ENCODE data around the gene PTDSS2. TPM values are rescaled to one million over a fixed set of nuclear protein-coding genes. Genes with fewer than 3 reads are reported as not detected.

The PTDSS2 gene
- total RNA-seq, 6 experiments from 2014 or later, result 8.4 to 21.9 (median 11.4) TPM

GRCh38 chr11:416757-417621 lies 33.1 kb upstream of the PTDSS2 start:
- intact Hi-C loops (cut with DNase I), result no loop called here
- H3K27me3 ChIP-seq, result no peaks in the 10 kb centered on the region
- peaks cover 0 to 8% (median 0%) of the 10 kb centered on the region in 4 donors for H3K4me1 ChIP-seq
- ATAC-seq (peak; percentile 57 to 70 (median 67)), DNase-seq (peak in 2 of 3 donors; percentile 49 to 59)
- peak overlapping the region; percentile 39 to 61 (median 60) for H3K4me3 ChIP-seq
- peak overlapping the region; percentile 50 to 71 (median 62) for H3K27ac ChIP-seq
- H3K9me3 ChIP-seq, result no peaks in the 10 kb centered on the region
- 0% methylated on average over 1 of the region's 97 CpGs for WGBS (ENCODE audit: insufficient coverage, low coverage, low lambda C conversion rate, missing lambda C conversion rate)
- TF ChIP-seq, protein P1, sequence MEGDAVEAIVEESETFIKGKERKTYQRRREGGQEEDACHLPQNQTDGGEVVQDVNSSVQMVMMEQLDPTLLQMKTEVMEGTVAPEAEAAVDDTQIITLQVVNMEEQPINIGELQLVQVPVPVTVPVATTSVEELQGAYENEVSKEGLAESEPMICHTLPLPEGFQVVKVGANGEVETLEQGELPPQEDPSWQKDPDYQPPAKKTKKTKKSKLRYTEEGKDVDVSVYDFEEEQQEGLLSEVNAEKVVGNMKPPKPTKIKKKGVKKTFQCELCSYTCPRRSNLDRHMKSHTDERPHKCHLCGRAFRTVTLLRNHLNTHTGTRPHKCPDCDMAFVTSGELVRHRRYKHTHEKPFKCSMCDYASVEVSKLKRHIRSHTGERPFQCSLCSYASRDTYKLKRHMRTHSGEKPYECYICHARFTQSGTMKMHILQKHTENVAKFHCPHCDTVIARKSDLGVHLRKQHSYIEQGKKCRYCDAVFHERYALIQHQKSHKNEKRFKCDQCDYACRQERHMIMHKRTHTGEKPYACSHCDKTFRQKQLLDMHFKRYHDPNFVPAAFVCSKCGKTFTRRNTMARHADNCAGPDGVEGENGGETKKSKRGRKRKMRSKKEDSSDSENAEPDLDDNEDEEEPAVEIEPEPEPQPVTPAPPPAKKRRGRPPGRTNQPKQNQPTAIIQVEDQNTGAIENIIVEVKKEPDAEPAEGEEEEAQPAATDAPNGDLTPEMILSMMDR (IDR thresholded peaks at IDR 0.05), result no peak
- TF ChIP-seq POLR2A (IDR thresholded peaks at IDR 0.05), result peak; percentile 18
- H3K36me3 ChIP-seq, result no peaks in the 10 kb centered on the region

- Histone ChIP-seq H3K27me3 (no peaks in the 10 kb centered on the region), H3K36me3 (no peaks in the 10 kb centered on the region), H3K4me1 (peaks cover 0 to 8% (median 0%) of the 10 kb centered on the region in 4 donors), H3K9me3 (no peaks in the 10 kb centered on the region), H3K4me3 (peak overlapping the region in 2 of 3 donors; percentile 60 to 61), H3K27ac (no peak overlapping the region)
- intact Hi-C loops (cut with DNase I), result no loop called here
- no peak for TF ChIP-seq POLR2A (IDR thresholded peaks at IDR 0.05)
- TF ChIP-seq, protein P1 (IDR thresholded peaks at IDR 0.05), result no peak
- DNase-seq (peak in 1 of 3 donors; percentile 43), ATAC-seq (no peak)
- 80% methylated on average over 1 of the region's 19 CpGs for WGBS (ENCODE audit: insufficient coverage, low coverage, low lambda C conversion rate, missing lambda C conversion rate)
These were observed 32.3 kb upstream of the PTDSS2 start for GRCh38 chr11:417652-418342.

- intact Hi-C loops (cut with DNase I), result no loop called here
- WGBS (ENCODE audit: insufficient coverage, low coverage, low lambda C conversion rate, missing lambda C conversion rate), result 84% methylated on average over 15 of the region's 30 CpGs
- DNase-seq (peak in 1 of 3 donors; percentile 54), ATAC-seq (no peak)
- H3K27ac ChIP-seq, result no peak overlapping the region
- H3K4me3 ChIP-seq, result no peak overlapping the region
- TF ChIP-seq, protein P1 (IDR thresholded peaks at IDR 0.05), result no peak
- TF ChIP-seq POLR2A (IDR thresholded peaks at IDR 0.05), result no peak
- no peaks in the 10 kb centered on the region for H3K9me3 ChIP-seq
- no peaks in the 10 kb centered on the region for H3K27me3 ChIP-seq
- H3K36me3 ChIP-seq, result no peaks in the 10 kb centered on the region
- peaks cover 0 to 8% (median 0%) of the 10 kb centered on the region in 4 donors for H3K4me1 ChIP-seq
These were observed 31.5 kb upstream of the PTDSS2 start for GRCh38 chr11:418343-419247.

Data from right lobe of liver (tissue), 6 donors.